Measurements from ENCODE around the gene BRD7. TPM values are rescaled to one million over a fixed set of nuclear protein-coding genes. Genes with fewer than 3 reads are reported as not detected.

The BRD7 gene
- total and polyA plus RNA-seq, 2 donors (not counting 3 experiments of a cell fraction or from before 2014, with no cell fraction given) = 17.1 to 69.1 TPM

- H3K4me3 ChIP-seq (replicated peaks in 1 of 3; ENCODE audit: insufficient read depth in 1 of 3, low read depth in 1 of 3, low read length in 3 of 3) = no peak overlapping the region
- H3K27ac ChIP-seq (ENCODE audit: insufficient read depth, low read depth, low read length) = no peak overlapping the region
- no peaks in the 10 kb centered on the region for H3K36me3 ChIP-seq (ENCODE audit: control insufficient read depth in 2 of 2, extremely low read depth in 1 of 2, insufficient read depth in 2 of 2, low read length in 2 of 2)
- no peaks in the 10 kb centered on the region for H3K9me1 ChIP-seq (replicated peaks; ENCODE audit: control insufficient read depth, extremely low read depth, insufficient read depth, low read length)
- H3K9ac ChIP-seq (replicated peaks; ENCODE audit: extremely low read depth, insufficient read depth, low read length) = no peak overlapping the region
- ChIA-PET CTCF (interaction anchor here (1.1 to 1.6 kb wide), 2 partner anchors 259 to 522 kb away, joined by 3 to 5 read pairs; partner anchors contain the start of gene CNEP1R1), POLR2A (no interaction called here)
- no peaks in the 10 kb centered on the region for H3K27me3 ChIP-seq (ENCODE audit: control insufficient read depth in 2 of 2, insufficient read depth in 2 of 2, low read length in 2 of 2)
- TF ChIP-seq MYC (IDR thresholded peaks at IDR 0.05; ENCODE audit: low read depth, low read length) (no peak), GATA2 (IDR thresholded peaks at IDR 0.05; ENCODE audit: insufficient read depth, insufficient read length, low read depth, low read length) (no peak), MAX (IDR thresholded peaks at IDR 0.05; ENCODE audit: insufficient read depth, insufficient read length) (no peak), POLR2A (IDR thresholded peaks at IDR 0.05; ENCODE audit: low read depth, low read length) (no peak), POLR2AphosphoS5 (IDR thresholded peaks at IDR 0.05; ENCODE audit: insufficient read depth, low read depth, low read length) (no peak), EZH2 (IDR thresholded peaks at IDR 0.05; ENCODE audit: borderline replicate concordance, low read depth, low read length, severe bottlenecking) (no peak), FOS (IDR thresholded peaks at IDR 0.05; ENCODE audit: borderline replicate concordance, insufficient read depth, low read length) (no peak), CTCF (IDR thresholded peaks at IDR 0.05; ENCODE audit: extremely low read depth in 1 of 2, insufficient read depth in 1 of 2, low read depth in 1 of 2, low read length in 2 of 2) (no peak), JUN (IDR thresholded peaks at IDR 0.05; ENCODE audit: borderline replicate concordance, insufficient read depth, insufficient read length, low read depth) (no peak)
- intact Hi-C loops (cut with micrococcal nuclease) (no loop called here), dilution Hi-C loops (cut with MboI; ENCODE audit: extremely low pct_ligation_motif_present, low sequenced_read_pairs) (no loop called here)
- H3K79me2 ChIP-seq (ENCODE audit: control insufficient read depth, insufficient read depth, low read length) = no peaks in the 10 kb centered on the region
- BruUV-seq (replicated peaks) = no TSS peak
- no peaks in the 10 kb centered on the region for H3K4me1 ChIP-seq (ENCODE audit: control insufficient read depth, extremely low read depth, insufficient read depth, low read length)
- DNase-seq (ENCODE audit: low read depth, low spot score) (no peak), FAIRE-seq (no peak)
- no peaks in the 10 kb centered on the region for H4K20me1 ChIP-seq (replicated peaks; ENCODE audit: control insufficient read depth, extremely low read depth, insufficient read depth, low read length)
- no peaks in the 10 kb centered on the region for H3K9me3 ChIP-seq (replicated peaks; ENCODE audit: control insufficient read depth, insufficient read depth, low read length)
- H3K4me2 ChIP-seq (ENCODE audit: insufficient read depth, low read length) = no peak overlapping the region
- no peak overlapping the region for H2AFZ ChIP-seq (ENCODE audit: low read depth, low read length)
Observed at GRCh38 chr16:50284131-50284911, 84.5 kb downstream of the BRD7 start.
